Activated CD4-positive, alpha-beta T cell treated with anti-CD3 and anti-CD28 coated beads, Interleukin-2, Interleukin-4, amounts not matched to agents 100 ng/mL and 50 ng/mL, durations not matched to agents 16 hours and 8 hours (primary cell): ENCODE results near the gene PIGC.
"Not testable (repeated sequence)": the region's sequence is repeated elsewhere in the genome, so short reads cannot be mapped to it uniquely, and the experiment has no call there.

Experiments
- DNase-seq: peaks from one replicate; pipeline ENCODE4 v3.0.0-alpha.2; 2020; ENCODE audit warnings: low spot score

Gene PIGC

GRCh38 chr1:172466795-172467407 is 23.0 kb upstream of the PIGC start:
- DNase-seq, result no peak

GRCh38 chr1:172465617-172466016 is 21.7 kb upstream of the PIGC start:
- no peak for DNase-seq

DNA sequence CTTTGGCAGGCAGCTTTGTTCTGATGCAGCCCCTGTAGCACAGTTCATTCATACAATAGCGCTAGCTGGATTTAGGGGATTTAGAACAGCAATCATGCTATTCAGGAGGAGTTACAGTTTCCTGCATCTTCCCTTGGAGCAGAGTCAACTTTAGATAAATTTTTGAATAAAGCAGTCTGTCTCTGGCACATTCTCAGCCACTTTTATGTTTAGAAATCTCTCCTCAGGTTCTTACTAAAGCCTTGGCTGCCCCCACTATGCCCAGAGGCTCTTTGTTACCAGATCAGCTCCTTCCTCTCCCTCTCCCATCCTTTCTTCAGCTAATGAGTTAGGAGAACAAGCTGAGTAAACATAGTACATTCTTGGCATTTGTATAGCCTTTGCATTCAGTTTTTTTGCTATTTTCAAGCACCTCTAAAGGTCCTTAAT is 17.0 kb upstream of the PIGC start:
- no peak for DNase-seq

DNA sequence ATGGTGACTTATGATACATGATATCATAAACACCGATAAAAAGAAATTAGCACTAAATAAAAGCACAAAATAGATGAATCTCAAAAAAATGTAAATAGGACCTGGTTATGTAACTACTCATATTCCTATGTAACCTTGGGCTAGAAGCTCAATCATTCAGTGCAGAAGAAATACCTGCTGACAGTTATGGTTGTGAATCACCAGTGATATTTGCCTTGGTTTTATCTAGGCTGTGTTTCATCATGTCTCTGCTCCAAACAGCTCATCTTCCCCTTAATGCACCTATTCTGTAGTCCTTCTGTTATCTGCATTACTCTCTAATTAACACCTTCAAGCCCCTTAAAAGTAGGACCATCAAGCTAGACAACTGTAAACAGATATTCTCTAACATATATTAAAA is 16.3 kb upstream of the PIGC start:
- no peak for DNase-seq

GRCh38 chr1:172457479-172458130 is 13.7 kb upstream of the PIGC start:
- DNase-seq, result no peak

GRCh38 chr1:172456344-172456769 is 12.5 kb upstream of the PIGC start:
- DNase-seq, result no peak

GRCh38 chr1:172455451-172455850 is 11.6 kb upstream of the PIGC start:
- DNase-seq, result no peak

DNA sequence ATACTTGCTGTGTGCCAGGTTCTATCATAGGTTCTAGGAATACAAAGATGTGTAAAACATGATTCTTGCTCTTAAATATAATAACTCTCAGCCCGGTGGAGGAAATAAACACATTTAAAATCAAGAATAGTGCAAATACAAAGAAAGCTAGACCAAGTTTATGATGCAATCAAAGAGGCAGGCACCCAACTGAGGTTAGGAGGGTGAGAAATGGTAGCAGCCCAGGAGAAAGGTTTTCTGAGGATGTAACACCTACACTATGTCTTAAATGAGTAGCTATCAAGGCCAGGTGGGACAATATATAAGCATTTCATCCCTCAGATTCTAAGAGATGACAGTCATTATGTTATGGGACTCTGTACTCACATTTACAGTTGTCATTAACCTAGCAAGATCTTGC is 9.7 kb upstream of the PIGC start:
- DNase-seq, result no peak

GRCh38 chr1:172453153-172453545 is 9.3 kb upstream of the PIGC start:
- no peak for DNase-seq

GRCh38 chr1:172452536-172453152 is 8.8 kb upstream of the PIGC start:
- no peak for DNase-seq

DNA sequence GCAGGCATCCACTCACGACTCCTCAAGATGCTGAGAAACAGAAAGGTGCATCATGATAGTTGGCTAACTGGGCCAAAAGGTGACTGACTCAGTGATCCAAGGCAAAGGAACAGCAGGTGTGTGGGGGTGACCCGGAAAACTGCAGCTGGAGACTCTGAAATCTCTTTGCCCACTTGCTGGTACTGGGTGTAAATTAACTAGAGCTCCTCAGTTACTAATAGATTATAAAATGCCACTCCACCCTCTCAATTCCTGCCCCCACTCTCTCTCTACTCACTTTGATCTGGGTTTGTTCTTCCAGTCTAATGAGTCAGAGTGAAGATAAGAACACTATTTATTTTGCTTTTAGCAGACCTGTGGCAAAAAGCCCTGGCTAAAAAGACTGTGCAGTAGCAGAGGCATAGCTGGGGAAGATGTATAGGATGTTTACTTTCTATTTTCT is 7.2 kb upstream of the PIGC start:
- DNase-seq, result peak; percentile 61

GRCh38 chr1:172450524-172450885 is 6.6 kb upstream of the PIGC start:
- no peak for DNase-seq

- DNase-seq, result peak; percentile 69
Observed at GRCh38 chr1:172449585-172450523, 6.0 kb upstream of the PIGC start.

GRCh38 chr1:172448995-172449584 is 5.2 kb upstream of the PIGC start:
- DNase-seq, result peak; percentile 63

- DNase-seq, result no peak
Observed at GRCh38 chr1:172447641-172448040, 3.8 kb upstream of the PIGC start.

- DNase-seq, result no peak
Observed at GRCh38 chr1:172446547-172446946, 2.7 kb upstream of the PIGC start.

DNA sequence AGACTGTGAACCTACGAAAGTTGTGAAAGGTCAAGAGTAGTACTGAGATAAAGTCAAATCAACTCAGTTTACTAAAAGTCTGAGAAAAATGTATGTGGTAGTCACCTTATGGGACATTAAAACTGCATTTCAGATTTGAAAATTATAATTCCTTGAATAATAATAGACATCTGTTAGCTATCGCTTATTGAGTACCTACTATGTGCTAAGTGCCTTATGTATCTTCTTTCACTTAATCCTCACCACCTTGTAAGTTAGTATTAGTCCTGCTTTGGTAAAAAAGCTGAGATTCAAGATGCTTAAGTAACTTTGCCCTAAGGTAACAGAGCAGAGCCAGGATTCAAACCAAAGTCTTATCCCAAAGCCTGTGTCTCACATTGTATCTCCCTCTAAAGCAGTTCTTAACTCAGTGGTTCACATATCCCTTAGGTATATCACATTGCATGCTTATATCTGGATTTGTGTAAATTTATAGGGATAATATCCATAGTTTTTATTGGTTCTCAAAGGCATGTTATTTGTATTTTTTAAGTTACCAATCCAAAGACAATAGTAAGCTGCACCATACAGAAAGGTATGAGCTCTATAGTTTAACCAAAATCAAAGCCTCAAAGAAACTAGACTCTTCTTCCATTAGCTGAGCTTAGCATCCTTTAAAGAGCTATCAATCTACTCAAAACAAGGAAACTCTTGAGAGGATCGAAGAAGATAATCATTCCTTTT is 865 bp downstream of the PIGC start:
- DNase-seq, result no peak

- DNase-seq, result no peak
Observed at GRCh38 chr1:172442404-172442803, 1.5 kb downstream of the PIGC start.

DNA sequence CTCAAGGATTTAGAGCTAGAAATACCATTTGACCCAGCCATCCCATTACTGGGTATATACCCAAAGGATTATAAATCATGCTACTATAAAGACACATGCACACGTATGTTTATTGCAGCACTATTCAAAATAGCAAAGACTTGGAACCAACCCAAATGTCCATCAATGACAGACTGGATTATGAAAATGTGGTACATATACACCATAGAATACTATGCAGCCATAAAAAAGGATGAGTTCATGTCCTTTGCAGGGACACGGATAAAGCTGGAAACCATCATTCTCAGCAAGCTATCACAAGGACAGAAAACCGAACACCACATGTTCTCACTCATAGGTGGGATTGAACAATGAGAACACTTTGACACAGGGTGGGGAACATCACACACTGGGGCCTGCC is 6.7 kb downstream of the PIGC start:
- not testable (repeated sequence) for DNase-seq

DNA sequence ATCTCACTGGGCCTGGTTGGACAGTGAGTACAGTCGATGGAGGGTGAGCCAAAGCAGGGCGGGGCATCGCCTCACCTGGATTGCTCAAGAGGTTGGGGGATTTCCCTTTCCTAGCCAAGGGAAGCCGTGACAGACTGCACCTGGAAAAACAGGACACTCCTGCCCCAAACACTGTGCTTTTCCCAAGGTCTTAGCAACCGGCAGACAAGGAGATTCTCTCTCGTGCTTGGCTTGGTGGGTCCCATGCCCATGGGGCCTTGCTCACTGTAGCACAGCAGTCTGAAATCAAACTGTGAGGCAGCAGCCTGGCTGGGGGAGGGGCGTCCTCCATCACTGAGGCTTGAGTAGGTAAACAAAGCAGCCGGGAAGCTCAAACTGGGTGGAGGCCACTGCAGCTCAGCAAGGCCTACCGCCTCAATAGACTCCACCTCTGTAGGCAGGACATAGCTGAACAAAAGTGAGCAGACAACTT is 12.1 kb downstream of the PIGC start:
- no peak for DNase-seq

GRCh38 chr1:172431204-172431603 is 12.7 kb downstream of the PIGC start:
- DNase-seq, result no peak
